GM18499 (cell line): Measurements from ENCODE around the gene HERPUD2.
A peak's percentile ranks its signal among the peaks of the same experiment; 100 is the strongest.
"Not testable (repeated sequence)": the region's sequence is repeated elsewhere in the genome, so short reads cannot be mapped to it uniquely, and the experiment has no call there.

Experiments used
- ATAC-seq: cut with Tn5 transposase; IDR thresholded peaks from one replicate; pipeline ENCODE4 v1.9.1; 2021; ENCODE audit warnings: moderate number of reproducible peaks; ENCODE audit not compliant: insufficient read depth, unreplicated experiment

The HERPUD2 gene

GRCh38 chr7:35716038-35716803, 21.3 kb upstream of the HERPUD2 start:
- no peak for ATAC-seq

GRCh38 chr7:35714862-35715261, 19.9 kb upstream of the HERPUD2 start:
- ATAC-seq = no peak

- no peak for ATAC-seq
Measured at GRCh38 chr7:35714407-35714806, 19.5 kb upstream of the HERPUD2 start.

DNA sequence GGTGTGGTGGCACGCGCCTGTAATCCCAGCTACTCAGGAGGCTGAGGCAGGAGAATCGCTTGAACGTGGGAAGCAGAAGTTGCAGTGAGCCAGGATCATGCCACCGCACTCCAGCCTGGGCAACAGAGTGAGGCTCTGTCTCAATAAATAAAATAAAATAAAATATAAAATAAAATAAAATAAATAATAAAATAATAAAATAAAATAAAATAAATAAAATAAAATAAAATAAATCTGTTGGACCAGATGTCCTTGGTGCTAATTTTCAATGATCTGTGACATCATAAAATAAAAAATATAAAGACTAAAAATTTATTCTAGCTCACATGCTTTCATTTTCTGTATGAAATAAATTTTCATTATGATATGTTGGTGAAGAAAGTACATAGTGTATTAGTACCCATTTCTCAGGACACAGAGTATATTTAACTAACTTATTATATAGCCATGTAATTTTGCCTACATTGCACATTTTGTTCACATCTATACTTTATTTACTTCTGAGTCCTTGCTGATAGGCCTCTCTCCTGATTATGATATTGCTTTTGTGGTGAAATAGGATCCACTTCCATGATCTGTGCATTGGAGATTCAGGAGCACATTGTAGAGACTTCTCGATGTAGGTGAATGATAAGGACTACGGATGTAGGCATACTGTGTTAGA, 17.8 kb upstream of the HERPUD2 start:
- no peak for ATAC-seq

DNA sequence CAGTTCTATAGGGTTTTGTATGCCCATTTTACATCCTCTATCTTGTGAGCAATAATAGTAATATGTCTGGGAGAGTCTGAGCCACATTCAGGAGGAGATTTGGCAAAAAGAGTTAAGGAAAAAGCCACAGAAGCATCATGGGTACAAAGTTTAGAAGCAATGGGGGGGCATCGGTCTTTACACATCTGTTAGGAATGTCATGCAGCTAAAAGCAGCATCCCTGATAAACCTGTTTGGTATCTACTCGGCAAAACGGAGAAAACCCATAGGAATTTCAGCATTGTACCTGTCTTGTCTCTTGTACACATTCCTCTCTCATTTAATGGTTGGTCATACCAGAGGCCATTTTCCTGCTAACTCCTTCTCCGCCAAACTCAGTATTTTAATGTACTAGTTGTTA, 12.5 kb upstream of the HERPUD2 start:
- ATAC-seq = no peak

- ATAC-seq = no peak
Measured at GRCh38 chr7:35705932-35706461, 11.1 kb upstream of the HERPUD2 start.

GRCh38 chr7:35704261-35704660, 9.3 kb upstream of the HERPUD2 start:
- ATAC-seq = no peak

DNA sequence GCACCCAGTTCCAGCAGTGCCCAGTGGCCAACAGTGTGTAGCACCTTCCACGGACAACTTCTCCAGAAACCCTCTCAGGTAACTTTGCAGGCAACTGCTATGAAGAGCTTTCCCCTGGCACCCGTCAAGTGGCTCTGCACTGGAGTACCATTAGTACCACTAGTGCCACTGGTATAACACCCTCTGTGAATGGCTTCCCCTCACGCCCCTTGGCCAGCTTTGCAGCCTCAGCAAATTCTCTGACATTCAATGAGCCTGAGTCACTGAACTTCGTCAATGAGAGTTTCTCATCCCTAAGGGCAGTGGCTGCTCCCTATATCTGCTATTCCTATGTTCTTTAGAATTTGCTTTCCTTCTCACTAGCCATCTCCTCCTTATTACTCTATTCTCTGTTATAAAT, 7.6 kb upstream of the HERPUD2 start:
- ATAC-seq = no peak

GRCh38 chr7:35701287-35701900, 6.5 kb upstream of the HERPUD2 start:
- peak; percentile 55 for ATAC-seq

GRCh38 chr7:35700865-35701264, 5.9 kb upstream of the HERPUD2 start:
- no peak for ATAC-seq

GRCh38 chr7:35700333-35700732, 5.4 kb upstream of the HERPUD2 start:
- no peak for ATAC-seq

DNA sequence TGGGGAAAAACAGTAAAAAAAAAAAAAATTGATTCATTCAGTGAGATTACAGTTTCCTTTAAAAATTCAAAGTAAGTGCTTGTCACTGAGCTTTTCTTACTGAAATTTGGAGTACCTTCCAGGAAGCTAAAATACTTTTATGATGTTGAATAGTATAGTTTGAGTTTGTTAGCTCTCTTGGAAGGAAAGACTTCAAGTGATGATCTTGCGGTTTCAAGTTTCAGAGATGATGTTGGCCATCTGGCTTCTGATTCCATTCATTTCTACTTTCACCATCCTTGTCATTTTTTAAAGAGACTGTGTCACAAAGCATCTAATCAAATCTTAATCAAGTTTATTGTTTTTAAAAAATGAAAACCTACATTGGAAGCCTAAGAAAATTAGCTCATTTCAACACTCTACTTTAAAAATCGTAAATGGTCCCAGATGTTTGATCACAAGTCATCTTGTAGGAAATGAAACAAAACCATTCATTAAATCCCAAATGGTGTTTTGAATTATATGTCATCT, 4.9 kb upstream of the HERPUD2 start:
- ATAC-seq = no peak

- ATAC-seq = not testable (repeated sequence)
Measured at GRCh38 chr7:35698382-35698781, 3.4 kb upstream of the HERPUD2 start.

DNA sequence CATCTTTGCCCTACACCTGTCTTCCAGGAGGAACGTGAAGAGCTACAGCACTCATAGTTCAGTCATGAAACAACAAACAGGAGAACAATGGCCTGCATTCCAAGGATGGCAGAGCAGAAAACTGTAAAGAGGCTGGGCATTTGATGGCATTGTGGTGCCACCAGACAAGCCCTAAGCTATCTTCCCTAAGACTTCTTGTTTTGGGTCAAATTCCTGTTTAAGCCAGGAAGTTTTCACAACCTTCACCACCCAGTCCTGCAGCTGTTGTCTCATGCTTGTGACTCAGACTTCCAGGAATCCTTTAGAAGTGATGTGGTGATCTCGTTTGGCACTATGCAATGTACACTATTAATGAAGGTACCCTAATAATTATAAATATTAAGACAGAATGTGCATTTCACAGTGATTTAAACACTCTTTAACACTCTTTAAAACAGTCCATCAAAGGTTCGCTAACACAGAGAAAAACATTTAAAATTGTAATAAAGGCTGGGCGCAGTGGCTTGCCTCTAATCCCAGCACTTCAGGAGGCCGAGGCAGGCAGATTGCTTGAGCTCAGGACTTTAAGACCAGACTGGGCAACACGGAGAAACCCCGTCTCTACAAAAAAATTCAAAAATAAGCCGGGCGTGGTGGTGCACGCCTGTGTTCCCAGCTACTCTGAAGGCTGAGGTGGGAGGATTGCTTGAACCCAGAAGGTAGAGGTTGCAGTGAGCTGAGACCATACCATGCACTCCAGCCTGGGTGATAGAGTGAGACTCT, 2.7 kb upstream of the HERPUD2 start:
- ATAC-seq = no peak

DNA sequence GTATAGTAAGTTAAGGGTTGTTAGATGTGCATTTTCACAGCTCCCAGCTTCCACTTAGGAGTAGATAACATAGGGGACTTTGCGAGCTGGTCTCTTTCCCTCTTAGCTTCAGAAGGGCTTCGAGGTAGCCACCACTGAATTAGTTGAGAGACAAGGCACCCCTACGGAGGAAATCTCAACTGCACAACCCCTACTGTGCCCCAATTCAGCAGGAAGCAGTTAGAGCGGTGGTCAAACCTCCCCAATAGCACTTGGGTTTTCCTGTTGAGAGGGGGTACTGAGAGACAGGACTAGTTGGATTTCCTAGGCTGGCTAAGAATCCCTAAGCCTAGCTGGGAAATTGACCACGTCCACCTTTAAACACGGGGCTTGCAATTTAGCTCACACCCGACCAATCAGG, 1.1 kb upstream of the HERPUD2 start:
- no peak for ATAC-seq

DNA sequence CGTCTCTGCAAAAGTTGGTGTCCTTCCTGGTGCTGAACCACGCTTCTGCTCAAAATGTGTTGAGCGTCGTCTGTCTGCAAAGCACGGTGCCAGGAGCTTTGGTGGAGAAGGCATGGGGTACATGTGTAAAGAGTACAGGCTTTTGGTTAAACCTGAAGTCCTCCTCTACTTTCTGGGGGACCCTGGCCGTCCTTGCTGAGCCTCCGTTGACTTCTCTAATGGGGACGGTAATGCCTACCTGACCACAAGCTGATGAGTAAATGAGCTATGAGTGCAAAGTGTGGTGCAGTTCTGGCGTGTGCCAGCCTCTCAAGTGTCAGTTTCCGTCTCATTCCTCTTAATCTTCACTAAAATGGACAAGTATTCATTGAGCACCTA, 527 bp upstream of the HERPUD2 start:
- ATAC-seq = no peak

DNA sequence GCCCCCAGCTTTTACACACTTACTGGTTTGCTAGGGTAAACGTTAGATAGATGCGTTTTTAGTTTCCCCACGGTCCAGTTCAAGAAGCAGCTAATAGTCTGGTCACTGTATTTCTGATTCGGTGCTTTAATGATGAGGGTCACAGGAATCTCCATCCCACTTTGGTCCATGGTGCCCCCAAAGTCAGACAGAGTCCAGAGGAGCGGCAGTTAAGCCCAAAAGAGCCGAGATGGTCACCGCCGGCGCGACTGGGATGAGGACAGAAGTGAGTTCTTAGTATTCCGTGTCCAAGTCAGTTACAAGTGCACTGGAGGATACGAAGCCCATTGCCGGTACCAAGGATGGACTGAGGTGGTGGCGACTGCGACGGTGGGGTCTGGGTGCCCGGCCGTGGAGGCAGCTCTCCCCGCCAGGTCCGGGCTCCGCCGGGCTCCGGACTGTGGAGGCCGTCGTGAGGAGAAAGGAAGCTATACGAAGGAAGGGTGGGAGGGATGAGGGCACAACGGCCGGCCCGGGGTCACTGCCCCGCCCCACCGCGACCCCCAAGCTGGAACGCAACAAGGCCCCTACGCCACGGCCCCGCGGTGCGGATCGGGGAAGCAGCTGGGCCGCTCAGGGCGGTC, 663 bp downstream of the HERPUD2 start:
- ATAC-seq = no peak

DNA sequence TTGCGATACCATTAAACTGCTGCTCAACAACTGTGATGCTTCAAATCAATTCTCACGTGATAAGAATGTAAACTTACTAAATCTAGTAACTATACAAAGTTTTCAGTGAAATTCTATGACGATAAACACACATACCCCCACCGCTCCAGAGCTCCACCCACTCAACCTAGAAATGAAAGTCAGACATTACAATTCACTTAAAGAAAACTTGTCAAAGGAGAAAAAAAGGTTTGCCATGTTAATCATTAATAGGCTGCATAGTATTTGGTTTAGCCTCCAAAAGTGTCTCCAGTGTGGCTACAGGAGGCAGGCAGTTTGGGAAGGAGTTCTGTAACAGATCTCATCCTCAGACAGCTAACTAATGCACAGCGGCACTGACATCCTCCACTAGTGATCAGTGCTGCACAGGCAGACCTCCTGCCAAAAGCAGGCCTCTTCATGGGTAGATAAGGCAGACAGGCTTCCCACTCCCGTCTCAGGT, 3.1 kb downstream of the HERPUD2 start:
- no peak for ATAC-seq

- ATAC-seq = no peak
Measured at GRCh38 chr7:35691366-35691765, 3.6 kb downstream of the HERPUD2 start.

DNA sequence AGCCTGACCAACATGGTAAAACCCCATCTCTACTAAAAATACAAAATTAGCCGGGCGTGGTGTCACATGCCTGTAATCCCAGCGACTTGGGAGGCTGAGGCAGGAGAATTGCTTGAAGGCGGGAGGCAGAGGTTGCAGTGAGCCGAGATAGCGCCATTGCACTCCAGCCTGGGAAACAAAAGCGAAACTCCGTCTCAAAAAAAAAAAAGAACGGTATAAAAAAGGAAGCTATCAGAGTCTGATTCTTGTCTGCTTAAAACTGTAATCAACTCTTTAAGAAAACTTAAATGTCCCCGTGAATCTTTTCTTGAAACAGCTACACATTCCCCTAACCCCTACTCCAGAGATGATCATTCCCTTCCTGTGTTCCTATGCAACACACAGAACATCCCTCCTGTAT, 4.3 kb downstream of the HERPUD2 start:
- ATAC-seq = not testable (repeated sequence)
